ENCODE results near the gene C1GALT1. TPM values are rescaled to one million over a fixed set of nuclear protein-coding genes. Genes with fewer than 3 reads are reported as not detected.
A peak's percentile ranks its signal among the peaks of the same experiment; 100 is the strongest.

The C1GALT1 gene
- total RNA-seq, 1 donor, result 137 TPM

DNA sequence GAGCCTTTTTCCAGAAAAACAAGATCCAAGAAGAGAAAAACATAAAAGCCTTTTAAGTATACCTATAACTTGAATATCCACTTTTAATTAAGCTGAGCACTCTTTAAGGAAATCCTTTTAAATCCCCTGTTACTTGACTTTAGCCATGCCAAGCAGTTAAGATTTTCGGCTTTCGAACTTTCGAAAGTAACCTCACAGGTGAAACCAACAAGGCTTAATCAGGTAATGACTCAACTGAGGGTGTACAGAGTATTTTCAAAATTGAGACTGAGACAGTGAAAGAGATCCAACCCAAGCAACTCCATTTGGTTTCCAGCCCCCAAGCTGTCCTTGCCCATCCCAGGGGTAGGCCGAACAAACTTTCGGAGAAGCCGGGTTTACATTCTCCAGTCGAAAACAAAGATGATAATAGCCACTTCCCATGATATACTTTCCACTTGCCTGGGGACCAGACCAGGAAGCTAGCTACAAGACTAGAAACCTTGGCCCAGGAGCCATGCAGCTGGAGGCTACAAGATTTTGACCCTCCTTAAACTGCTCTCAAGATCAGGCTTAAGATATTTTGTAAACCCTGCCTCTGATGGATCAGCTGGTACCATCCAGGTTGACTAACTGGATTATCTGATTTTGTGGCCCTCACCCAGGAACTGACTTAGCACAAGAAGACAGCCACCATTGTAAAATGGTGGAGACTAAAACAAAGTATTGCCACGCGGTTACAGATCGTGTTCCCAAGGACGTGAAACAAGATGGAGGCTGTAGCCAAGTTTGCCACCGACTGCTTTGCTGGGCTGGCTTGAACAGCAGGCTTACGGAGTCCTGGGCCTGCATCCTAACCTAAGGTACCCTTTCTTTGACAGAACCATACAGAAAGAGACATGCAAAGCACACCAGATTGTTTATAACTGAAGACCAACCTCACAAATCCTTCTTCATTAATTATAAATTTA lies 32.3 kb downstream of the C1GALT1 start:
- H3K27me3 ChIP-seq (ENCODE audit: insufficient read depth, low read length), result no peaks in the 10 kb centered on the region
- peaks cover 38% of the 10 kb centered on the region for H3K36me3 ChIP-seq (ENCODE audit: insufficient read depth, low read length)
- H3K27ac ChIP-seq (ENCODE audit: low read depth, low read length), result no peak overlapping the region
- no peak overlapping the region for H3K4me3 ChIP-seq (ENCODE audit: insufficient read depth, low read length)
- TF ChIP-seq, protein P1, sequence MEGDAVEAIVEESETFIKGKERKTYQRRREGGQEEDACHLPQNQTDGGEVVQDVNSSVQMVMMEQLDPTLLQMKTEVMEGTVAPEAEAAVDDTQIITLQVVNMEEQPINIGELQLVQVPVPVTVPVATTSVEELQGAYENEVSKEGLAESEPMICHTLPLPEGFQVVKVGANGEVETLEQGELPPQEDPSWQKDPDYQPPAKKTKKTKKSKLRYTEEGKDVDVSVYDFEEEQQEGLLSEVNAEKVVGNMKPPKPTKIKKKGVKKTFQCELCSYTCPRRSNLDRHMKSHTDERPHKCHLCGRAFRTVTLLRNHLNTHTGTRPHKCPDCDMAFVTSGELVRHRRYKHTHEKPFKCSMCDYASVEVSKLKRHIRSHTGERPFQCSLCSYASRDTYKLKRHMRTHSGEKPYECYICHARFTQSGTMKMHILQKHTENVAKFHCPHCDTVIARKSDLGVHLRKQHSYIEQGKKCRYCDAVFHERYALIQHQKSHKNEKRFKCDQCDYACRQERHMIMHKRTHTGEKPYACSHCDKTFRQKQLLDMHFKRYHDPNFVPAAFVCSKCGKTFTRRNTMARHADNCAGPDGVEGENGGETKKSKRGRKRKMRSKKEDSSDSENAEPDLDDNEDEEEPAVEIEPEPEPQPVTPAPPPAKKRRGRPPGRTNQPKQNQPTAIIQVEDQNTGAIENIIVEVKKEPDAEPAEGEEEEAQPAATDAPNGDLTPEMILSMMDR (IDR thresholded peaks at IDR 0.05; ENCODE audit: extremely low read depth, low read depth, low read length), result no peak
- H4K20me1 ChIP-seq (ENCODE audit: insufficient read depth, low read length), result peaks cover 40% of the 10 kb centered on the region
- DNase-seq (ENCODE audit: insufficient read length, low spot score, missing footprints), result no peak
- H3K79me2 ChIP-seq (ENCODE audit: insufficient read depth, low read length), result peaks cover 95% of the 10 kb centered on the region
- H3K4me2 ChIP-seq (ENCODE audit: insufficient read depth, low read length), result no peak overlapping the region
- H3K9me3 ChIP-seq (ENCODE audit: low read depth, low read length), result no peaks in the 10 kb centered on the region
- H2AFZ ChIP-seq (ENCODE audit: low read length), result no peak overlapping the region
- peaks cover 9% of the 10 kb centered on the region for H3K4me1 ChIP-seq (ENCODE audit: insufficient read depth, low read length)

GRCh38 chr7:7216279-7216678 lies 33.9 kb downstream of the C1GALT1 start:
- Histone ChIP-seq H3K4me3 (ENCODE audit: insufficient read depth, low read length) (no peak overlapping the region), H2AFZ (ENCODE audit: low read length) (no peak overlapping the region), H3K27me3 (ENCODE audit: insufficient read depth, low read length) (no peaks in the 10 kb centered on the region), H3K36me3 (ENCODE audit: insufficient read depth, low read length) (peaks cover 38% of the 10 kb centered on the region), H4K20me1 (ENCODE audit: insufficient read depth, low read length) (peaks cover 35% of the 10 kb centered on the region), H3K27ac (ENCODE audit: low read depth, low read length) (no peak overlapping the region), H3K79me2 (ENCODE audit: insufficient read depth, low read length) (peaks cover 94% of the 10 kb centered on the region), H3K4me2 (ENCODE audit: insufficient read depth, low read length) (no peak overlapping the region), H3K4me1 (ENCODE audit: insufficient read depth, low read length) (peaks cover 17% of the 10 kb centered on the region), H3K9me3 (ENCODE audit: low read depth, low read length) (no peaks in the 10 kb centered on the region)
- DNase-seq (ENCODE audit: insufficient read length, low spot score, missing footprints), result no peak
- TF ChIP-seq, protein P1 (IDR thresholded peaks at IDR 0.05; ENCODE audit: extremely low read depth, low read depth, low read length), result no peak

GRCh38 chr7:7219216-7219615 lies 36.9 kb downstream of the C1GALT1 start:
- peaks cover 22% of the 10 kb centered on the region for H3K4me1 ChIP-seq (ENCODE audit: insufficient read depth, low read length)
- peaks cover 16% of the 10 kb centered on the region for H4K20me1 ChIP-seq (ENCODE audit: insufficient read depth, low read length)
- no peak overlapping the region for H3K4me3 ChIP-seq (ENCODE audit: insufficient read depth, low read length)
- H2AFZ ChIP-seq (ENCODE audit: low read length), result no peak overlapping the region
- peaks cover 94% of the 10 kb centered on the region for H3K79me2 ChIP-seq (ENCODE audit: insufficient read depth, low read length)
- no peak overlapping the region for H3K4me2 ChIP-seq (ENCODE audit: insufficient read depth, low read length)
- H3K27ac ChIP-seq (ENCODE audit: low read depth, low read length), result no peak overlapping the region
- H3K9me3 ChIP-seq (ENCODE audit: low read depth, low read length), result no peaks in the 10 kb centered on the region
- peaks cover 38% of the 10 kb centered on the region for H3K36me3 ChIP-seq (ENCODE audit: insufficient read depth, low read length)
- no peaks in the 10 kb centered on the region for H3K27me3 ChIP-seq (ENCODE audit: insufficient read depth, low read length)
- TF ChIP-seq, protein P1 (IDR thresholded peaks at IDR 0.05; ENCODE audit: extremely low read depth, low read depth, low read length), result no peak
- no peak for DNase-seq (ENCODE audit: insufficient read length, low spot score, missing footprints)

- TF ChIP-seq, protein P1 (IDR thresholded peaks at IDR 0.05; ENCODE audit: extremely low read depth, low read depth, low read length), result no peak
- DNase-seq (ENCODE audit: insufficient read length, low spot score, missing footprints), result no peak
- peaks cover 22% of the 10 kb centered on the region for H3K4me1 ChIP-seq (ENCODE audit: insufficient read depth, low read length)
- H3K27me3 ChIP-seq (ENCODE audit: insufficient read depth, low read length), result no peaks in the 10 kb centered on the region
- no peak overlapping the region for H3K27ac ChIP-seq (ENCODE audit: low read depth, low read length)
- no peak overlapping the region for H2AFZ ChIP-seq (ENCODE audit: low read length)
- H3K79me2 ChIP-seq (ENCODE audit: insufficient read depth, low read length), result peaks cover 94% of the 10 kb centered on the region
- peaks cover 18% of the 10 kb centered on the region for H4K20me1 ChIP-seq (ENCODE audit: insufficient read depth, low read length)
- H3K36me3 ChIP-seq (ENCODE audit: insufficient read depth, low read length), result peaks cover 22% of the 10 kb centered on the region
- H3K4me3 ChIP-seq (ENCODE audit: insufficient read depth, low read length), result no peak overlapping the region
- H3K4me2 ChIP-seq (ENCODE audit: insufficient read depth, low read length), result peak overlapping the region; percentile 13
- no peaks in the 10 kb centered on the region for H3K9me3 ChIP-seq (ENCODE audit: low read depth, low read length)
Observed at GRCh38 chr7:7220821-7221220, 38.5 kb downstream of the C1GALT1 start.
